Limb (tissue), 2 donors: ENCODE results near the gene EME2.
"Not testable (repeated sequence)": the region's sequence is repeated elsewhere in the genome, so short reads cannot be mapped to it uniquely, and the experiment has no call there.

ENCODE experiments used
- DNase-seq, 2 donors: peaks; one replicate each; pipeline ENCODE4 v3.0.0-alpha.2; 2016; ENCODE audit errors: extremely low spot score in 2 of 2

The EME2 gene, protein sequence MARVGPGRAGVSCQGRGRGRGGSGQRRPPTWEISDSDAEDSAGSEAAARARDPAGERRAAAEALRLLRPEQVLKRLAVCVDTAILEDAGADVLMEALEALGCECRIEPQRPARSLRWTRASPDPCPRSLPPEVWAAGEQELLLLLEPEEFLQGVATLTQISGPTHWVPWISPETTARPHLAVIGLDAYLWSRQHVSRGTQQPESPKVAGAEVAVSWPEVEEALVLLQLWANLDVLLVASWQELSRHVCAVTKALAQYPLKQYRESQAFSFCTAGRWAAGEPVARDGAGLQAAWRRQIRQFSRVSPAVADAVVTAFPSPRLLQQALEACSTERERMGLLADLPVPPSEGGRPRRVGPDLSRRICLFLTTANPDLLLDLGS

DNA sequence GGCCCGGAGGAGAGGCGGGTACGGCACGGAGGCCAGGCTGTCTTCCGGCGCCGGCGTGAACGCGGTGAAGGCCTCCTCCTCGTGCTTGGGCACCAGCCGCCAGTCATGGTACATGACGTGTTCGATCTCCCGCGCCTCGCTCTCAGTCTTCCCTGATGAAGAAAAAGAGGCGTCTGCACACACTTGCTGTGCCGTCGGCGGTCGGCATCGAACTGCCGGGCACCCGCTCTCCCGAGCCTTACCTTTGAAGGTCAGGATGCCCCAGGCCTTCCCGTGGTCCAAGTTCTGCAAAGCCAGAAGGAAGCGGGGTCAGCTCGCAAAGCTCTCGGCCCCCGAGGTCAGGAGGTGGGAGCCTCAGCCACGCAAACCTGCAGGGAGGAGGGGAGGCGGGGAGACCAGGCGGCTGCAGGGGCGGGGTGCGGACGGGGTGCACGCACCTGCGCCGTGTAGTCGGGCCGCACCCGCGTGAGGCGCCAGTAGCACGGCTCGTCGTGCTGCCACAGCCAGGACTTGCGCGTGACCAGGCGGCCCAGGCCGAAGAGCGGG is at the start of gene EME2:
Gene EME2, plus strand, starts transcription at position 449 of the 546 bp plus-strand sequence. CDS start 418 bp downstream, outside the sequence.
- peak in 1 of 2 donors; percentile 68 for DNase-seq

DNA sequence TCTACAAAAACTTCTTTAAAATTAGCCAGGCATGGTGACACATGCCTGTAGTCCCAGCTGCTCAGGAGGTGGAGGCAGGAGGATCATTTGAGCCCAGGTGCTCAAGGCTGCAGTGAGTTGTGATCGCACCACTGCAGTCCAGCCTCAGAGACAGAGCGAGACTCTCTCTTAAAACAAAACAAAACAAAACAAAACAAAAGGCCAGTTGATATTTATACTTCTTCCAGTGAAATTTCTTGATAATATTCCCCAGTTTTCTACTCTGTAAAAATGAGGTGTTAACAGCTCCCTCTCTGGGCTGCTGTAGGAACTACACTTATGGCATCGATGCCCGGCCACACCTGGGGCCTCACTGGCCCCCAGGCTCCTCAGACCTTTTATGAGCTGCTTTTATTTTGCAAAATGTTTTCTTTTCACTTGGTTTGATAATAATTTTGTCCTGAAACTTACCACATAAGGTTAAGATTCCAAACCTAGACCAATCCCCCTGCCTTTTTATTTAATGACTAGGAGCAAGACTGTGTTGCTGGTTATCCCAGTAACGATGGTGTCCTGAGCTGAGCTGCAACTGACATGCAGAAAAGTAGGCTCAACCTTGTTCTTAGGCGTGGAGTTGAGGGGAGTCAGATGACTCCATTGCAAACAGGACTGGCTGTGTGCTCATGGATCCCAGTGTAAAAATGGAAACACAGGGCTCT is 49.0 kb upstream of the EME2 start:
- DNase-seq = no peak

GRCh38 chr16:1724491-1724890 is 48.1 kb upstream of the EME2 start:
- no peak for DNase-seq

DNA sequence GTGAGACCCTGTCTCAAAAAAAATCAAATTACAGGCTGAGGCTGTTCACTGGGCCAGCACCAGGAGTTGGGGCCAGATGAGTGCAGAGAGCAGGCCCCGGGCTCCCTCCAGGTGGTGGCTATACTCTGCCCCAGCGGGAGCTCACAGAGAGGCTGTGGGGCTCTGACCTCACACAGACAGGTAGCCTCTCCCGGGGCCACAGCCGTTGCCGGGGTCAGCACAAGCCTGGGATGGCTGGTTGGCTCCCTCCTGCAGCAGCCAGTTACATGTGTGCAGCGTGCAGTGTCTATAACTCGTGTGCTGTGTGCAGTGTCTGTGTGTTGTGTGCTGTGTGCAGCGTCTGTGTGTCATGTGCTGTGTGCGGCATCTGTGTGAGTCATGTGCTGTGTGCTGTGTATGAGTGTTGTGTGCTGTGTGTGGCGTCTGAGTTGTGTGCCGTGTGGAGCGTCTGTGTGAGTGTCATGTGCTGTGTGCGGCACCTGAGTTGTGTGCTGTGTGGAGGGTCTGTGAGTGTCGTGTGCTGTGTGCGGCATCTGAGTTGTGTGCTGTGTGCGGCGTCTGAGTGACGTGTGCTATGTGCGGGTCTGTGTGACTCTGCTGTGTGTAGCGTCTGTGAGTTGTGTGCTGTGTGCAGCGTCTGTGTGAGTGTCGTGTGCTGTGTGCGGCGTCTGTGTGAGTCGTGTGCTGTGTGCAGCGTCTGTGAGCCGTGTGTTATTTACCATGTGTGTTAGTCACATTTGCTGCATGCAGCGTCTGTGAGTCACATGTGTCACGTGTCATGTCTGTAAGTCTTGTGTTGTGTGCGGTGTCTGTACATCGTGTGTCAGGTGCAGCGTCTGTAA is 45.7 kb upstream of the EME2 start:
- no peak for DNase-seq

- no peak for DNase-seq
Measured at GRCh38 chr16:1727651-1728624, 44.7 kb upstream of the EME2 start.

- DNase-seq = no peak
Measured at GRCh38 chr16:1729026-1729425, 43.6 kb upstream of the EME2 start.

DNA sequence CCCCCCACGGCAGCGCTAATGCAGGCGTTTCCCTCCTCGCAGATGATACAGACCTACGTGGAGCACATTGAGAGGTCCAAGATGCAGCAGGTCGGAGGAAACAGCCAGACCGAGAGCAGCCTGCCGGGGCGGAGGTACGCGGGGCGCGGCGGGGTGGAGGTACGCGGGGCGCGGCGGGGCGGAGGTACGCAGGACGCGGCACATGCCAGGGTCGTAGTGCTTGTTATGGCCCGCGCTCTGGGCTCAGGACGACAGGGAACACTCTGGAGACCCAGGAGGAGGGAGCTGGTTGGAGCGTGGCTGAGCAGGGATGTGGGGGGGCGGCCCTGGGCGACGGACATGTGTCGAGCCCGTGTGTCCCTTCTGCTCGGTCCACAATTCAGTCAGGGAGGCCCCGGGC is 43.2 kb upstream of the EME2 start:
- no peak for DNase-seq

DNA sequence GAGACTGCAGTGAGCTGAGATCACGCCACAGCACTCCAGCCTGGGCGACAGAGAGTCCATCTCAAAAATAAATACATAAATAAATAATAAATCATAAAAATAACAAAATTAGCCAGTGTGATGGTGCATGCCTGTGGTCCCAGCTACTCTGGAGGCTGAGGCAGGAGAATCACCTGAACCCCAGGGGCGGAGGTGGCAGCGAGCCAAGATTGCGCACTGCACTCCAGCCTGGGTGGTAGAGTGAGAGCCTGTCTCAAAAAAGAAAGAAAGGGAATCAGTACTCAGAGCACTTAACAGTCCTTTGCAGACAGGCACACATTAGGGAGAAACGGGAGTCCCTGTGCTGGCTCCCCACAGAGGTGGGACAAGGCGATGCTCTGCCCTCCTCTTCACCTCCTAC is 41.5 kb upstream of the EME2 start:
- no peak for DNase-seq

DNA sequence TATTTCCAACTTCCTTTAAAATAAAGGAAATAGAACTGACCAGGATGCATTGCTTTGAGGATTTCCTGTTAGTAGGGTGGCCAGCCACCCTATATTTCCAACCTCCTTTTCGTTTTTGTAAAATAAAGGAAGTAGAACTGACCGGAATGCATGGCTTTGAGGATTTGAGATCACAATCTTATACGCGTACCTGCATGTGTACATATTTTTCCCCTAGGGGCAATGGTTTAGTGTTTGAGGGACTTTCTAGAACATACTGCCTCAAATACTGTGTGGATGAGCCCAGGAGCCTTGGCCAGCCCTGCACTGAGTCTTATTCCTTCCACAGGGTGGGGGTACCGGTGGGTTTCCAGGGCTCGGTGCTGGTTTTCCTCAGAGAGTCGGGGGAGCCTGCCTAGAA is 41.0 kb upstream of the EME2 start:
- no peak for DNase-seq

DNA sequence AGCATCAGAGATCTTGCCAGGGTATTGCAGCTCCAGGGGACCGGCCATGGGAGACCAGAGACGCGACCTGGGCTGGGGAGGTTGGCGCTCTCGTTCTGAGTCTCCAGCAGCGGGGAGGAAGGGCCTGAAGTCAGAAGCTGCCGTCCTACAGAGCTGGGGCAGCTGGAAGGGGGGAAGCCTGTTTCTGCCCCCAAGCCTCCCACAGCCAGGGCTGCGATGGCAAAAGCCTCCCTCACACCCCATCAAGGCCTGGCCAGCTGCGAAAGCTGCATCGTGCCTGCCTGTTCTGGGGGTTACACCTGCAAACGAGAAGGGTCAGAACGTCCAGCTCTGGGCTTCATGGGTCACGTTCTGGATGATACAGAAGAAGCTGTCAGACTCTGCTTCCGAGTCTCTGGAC is 40.5 kb upstream of the EME2 start:
- no peak for DNase-seq

- DNase-seq = not testable (repeated sequence)
Measured at GRCh38 chr16:1732551-1732987, 40.0 kb upstream of the EME2 start.

GRCh38 chr16:1734123-1734522 is 38.5 kb upstream of the EME2 start:
- no peak for DNase-seq

DNA sequence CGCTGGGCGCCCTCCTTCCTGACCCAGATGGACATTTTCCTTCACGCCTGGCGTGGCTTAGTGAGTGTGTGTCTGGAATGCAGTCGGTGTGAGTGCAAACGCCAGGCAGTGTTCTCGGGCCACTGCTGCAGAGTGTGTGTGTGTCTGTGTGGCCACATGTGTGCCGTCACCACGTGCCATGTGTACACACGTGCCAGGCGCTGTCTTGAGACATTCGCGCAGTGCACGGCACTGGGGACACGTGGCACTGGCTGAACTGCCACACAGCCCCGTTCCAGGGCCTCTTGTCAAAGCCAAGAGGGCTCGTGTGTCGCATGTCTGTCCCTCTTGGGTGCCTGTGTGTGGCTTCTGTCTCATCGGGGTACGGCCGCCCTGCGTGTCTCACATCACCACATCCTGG is 37.8 kb upstream of the EME2 start:
- DNase-seq = no peak

GRCh38 chr16:1740234-1740633 is 32.4 kb upstream of the EME2 start:
- DNase-seq = no peak

DNA sequence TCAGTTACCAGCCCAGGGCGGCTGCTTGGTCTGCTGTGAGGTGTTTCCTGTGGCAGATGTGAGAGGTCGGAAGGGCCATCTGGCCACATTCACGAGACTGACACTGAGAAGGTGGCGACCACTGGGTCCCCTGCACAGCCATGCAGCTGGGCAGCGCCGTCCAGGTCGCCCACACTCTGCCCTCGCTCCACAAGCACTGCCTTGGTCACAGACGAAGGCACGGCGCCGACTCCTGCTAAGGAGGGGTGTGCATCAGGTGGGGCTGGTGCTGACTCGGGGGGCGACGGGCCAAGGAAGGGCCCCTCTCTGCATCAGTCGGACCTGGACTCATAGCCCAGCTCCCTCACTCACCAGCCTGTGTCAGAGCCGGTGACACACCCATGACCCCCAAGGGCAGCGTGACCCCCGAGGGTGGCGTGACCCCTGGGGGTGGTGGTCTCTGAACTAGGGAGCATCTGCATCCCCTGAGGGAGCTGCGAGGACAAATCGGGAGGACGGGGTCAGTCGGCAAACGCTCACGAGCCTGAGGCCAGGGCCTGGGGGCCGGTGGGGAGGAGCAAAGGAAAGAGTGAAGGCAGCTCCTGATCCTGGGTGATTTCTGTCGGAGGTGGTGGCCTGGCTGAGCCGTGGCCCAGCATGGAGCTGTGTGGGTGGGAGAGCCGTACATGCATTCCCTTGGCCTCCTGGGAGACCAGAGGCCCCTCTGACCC is 31.7 kb upstream of the EME2 start:
- DNase-seq = no peak

DNA sequence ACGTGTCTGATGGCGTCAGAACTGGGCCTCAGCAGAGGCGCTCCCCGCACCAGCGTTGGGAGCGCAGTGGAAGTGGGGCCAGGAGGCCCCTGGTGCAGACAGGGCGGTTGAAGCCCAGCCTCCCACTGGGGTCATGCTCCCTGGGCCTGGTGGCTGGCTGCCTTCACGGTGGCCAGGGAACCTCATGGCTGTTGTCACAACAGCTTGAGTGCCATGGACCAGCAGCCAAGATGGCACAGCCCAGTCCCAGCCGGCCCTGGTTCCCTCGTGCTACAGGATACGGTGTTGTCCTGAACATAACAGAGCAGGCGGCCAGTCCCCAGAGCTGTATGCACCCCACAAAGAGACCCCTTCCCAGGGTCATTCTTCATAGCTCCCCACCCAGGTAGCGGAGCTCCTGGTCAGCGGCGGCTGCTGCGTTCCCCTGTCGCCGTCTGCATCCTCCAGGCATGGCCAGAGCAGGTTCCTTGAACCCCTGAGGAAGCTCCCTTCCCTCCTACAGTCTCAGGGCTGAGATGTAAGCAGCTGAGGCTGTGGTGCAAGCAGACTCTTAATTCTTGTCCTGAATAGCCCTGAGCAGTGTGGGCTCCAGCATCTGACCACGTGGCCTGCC is 31.0 kb upstream of the EME2 start:
- DNase-seq = no peak

DNA sequence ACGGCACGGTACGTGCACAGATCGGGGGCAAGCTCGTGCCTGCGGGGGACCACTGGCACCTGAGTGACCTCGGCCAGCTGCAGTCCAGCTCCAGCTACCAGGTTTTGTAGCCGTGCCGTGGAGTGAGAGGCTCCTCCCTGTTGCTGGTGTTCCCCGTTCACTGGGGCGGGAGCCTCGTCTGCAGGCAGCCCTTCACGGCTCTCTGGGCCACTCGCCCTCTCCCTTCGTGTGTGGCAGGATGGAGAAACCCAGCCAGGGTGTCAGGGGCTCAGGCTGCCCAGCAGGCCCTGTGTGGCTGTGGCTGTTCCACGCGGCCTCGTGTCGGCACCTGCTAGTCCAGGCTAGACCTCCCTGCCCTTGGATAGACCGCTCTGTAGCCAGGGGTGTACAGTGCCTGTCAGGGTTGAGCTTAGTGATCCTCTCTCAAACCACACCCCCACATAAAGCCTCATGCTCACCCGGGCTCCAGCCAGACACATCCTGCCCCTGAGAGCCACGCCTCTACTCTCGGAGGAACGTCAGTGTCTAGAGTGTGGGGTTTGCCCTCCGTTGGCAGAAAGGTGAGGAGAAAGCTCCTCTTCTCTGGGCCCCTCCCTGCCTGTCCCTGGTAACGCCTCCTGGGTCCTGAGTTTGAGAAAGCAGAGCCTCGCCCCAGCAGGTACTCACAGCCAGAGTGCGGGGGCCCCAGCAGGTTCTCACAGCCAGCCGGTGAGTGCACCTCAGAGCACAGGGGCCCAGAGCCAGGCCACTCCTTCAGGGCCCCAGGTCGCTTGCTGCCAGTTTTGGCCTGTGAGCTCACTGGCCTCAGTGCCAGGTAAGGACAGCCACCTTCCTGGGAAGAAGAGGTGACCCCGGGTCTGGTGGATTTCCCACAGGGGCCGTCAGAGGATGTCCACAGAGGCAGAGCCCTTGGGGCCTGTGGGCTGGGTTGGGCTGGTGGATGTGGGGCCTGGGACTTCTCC is 29.0 kb upstream of the EME2 start:
- no peak for DNase-seq

GRCh38 chr16:1744338-1744840 is 28.2 kb upstream of the EME2 start:
- no peak for DNase-seq
